NCI-H128 (cell line): ENCODE results near the gene ROBO2.

Experiments
- DNase-seq: peaks from one replicate; lab custom pipeline; 2025; ENCODE audit not compliant: unreplicated experiment; lab: John Stamatoyannopoulos, UW

The ROBO2 gene

GRCh38 chr3:77188210-77188609, 148.3 kb downstream of the ROBO2 start:
- no peak for DNase-seq

GRCh38 chr3:77189258-77189657, 149.4 kb downstream of the ROBO2 start:
- DNase-seq = no peak

DNA sequence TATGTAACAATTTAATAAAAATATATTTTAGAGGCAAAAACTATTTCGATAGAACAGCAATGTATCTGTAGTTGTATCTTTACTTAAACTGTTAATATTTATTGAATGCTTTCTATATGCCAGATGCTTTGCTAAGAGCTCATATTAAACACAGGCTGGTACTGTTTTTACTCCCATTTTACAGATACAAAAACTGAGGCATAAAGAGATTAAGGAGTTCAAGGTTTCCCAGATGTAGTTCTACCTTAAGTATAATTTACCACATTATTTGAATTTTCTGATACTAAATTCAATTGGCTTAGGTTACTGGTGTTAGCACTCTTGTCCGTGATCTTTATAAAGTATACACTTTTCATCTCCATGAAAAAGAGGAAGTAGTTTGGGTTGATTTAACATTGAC, 149.8 kb downstream of the ROBO2 start:
- DNase-seq = no peak

- DNase-seq = no peak
Observed at GRCh38 chr3:77190374-77190773, 150.5 kb downstream of the ROBO2 start.

DNA sequence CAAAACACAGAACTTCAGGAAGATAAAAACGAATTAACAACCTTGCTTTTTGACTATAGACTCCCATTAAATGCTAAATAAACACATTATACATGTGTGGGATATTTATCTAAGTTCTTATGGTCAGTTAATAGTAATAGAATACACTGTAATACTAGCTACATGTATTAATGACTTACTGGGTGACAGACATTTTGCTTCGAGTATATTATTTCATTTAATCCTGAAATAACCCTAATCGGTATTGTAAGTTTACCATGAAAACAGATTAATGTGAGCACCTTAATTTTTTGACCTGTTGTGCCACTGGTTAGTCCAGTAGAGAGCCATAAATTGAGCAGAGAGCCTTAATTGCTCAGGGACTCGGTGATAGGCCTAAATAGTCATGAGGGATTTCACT, 151.1 kb downstream of the ROBO2 start:
- DNase-seq = no peak

DNA sequence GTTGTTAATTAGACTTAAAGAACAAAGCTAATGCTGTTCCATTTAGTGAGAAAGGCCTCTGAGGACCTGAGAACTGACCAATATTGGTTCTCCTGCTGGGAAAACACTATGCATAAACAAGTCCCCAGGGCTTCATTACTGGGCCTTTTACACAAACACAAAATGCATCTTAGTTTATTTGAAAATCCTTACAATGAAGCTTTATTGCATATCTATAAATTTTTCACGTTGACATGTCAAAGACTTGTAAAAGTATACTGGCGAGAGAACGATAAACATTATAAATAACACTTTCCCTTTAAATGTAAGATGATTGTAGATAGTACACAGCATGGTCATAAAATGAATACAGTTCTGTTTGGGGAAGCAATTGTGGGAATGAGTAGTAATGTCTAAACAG, 151.7 kb downstream of the ROBO2 start:
- no peak for DNase-seq

GRCh38 chr3:77195766-77196545, 156.1 kb downstream of the ROBO2 start:
- no peak for DNase-seq

- no peak for DNase-seq
Observed at GRCh38 chr3:77197408-77197807, 157.5 kb downstream of the ROBO2 start.

- DNase-seq = no peak
Observed at GRCh38 chr3:77203851-77204250, 164.0 kb downstream of the ROBO2 start.

DNA sequence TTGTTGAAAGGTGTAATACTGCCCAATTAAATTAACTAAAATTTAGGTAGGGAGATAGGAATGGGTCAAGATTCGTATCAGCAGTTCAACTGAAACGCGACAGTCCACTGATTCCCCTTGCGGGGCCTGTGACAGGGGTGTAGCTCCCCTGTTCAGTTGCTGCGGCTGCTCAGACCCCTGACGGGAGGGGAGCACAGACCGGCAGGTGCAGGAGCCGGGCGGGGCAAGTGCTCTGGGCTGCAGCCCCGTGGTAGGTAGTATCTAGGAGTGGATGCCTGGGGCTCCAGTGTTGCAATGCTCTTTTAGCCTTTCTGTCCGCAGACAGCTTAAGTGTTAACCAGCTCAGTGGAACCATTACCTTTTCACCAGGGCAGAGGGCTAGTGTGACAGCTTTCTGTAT, 164.9 kb downstream of the ROBO2 start:
- no peak for DNase-seq

GRCh38 chr3:77207753-77208152, 167.9 kb downstream of the ROBO2 start:
- no peak for DNase-seq

- DNase-seq = no peak
Observed at GRCh38 chr3:77222701-77223100, 182.8 kb downstream of the ROBO2 start.

DNA sequence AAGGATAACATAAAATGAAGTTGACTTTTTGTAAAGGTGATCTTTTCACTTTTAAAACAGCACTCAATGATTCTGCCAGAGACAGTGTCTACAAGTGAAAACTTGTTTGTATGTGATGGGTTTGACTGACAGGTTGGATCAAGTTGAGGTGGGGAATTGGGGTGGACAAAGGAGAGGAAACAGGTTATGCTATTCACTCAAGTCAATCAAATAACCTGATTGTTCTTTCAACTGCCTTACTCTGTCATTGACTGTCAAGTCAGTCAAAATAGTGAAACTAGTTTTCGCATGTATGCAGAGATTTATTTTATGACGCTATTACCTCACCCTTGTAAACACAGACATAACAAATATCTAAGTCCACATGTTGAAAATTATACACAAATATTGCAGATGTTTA, 187.7 kb downstream of the ROBO2 start:
- DNase-seq = no peak

- DNase-seq = no peak
Observed at GRCh38 chr3:77232557-77232956, 192.7 kb downstream of the ROBO2 start.

DNA sequence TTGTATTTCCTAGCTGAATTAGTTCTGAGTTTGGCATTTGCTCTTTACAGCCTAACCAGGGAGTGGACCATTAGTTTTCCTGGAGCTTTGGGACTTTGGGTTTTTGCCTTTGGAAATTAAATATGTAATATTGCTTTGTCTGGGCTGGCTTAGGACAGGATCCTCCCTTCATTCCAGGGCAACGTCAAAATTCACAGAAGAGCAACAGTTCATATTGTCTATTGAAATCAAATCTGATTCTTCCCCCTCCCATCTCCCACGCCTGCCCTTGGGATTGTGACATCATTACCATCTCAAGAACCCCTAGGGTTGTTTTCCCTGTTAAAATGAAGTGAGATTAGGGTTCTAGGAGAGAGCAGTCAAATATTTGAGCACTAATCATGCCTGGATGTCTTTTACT, 194.1 kb downstream of the ROBO2 start:
- no peak for DNase-seq

DNA sequence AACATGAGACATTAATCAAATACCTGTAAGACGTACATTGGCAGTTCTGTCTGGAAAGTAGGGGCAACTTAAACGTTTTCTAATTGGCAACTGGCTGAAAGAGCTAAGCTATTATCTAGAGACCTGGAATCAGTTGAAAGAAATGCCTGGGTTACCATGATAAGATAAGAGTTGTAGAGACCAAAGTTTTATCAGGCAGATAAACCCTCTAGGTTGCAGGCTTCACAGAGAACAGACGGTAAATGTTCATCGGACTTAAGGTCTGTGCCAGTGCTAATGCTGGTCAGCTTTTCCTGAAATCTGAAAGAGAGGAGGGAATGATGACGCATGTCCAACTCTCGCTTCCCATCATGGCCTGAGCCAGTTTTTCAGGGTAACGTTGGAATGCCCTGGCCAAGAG, 196.2 kb downstream of the ROBO2 start:
- DNase-seq = no peak

GRCh38 chr3:77240072-77240650, 200.3 kb downstream of the ROBO2 start:
- DNase-seq = no peak

- no peak for DNase-seq
Observed at GRCh38 chr3:77242371-77242770, 202.5 kb downstream of the ROBO2 start.

GRCh38 chr3:77244981-77245380, 205.1 kb downstream of the ROBO2 start:
- DNase-seq = no peak

DNA sequence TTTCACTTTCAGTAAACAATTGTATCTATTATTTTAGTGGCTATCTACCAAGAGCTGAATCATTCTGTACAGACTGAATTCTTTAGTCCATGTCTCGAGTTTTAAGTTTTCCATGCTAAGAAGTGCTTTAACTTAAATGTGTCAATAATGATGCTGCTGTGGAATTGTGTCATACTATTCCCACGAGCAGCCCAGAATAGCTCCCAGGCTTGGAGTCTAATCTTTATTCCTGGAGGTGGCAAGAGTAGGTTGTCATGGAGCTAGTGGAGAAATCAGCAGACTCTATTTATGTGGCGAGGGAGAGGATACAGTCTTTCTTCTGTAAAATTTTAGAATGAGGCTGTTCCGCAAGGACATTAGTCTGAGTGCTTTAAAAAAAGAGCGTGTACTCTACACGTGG, 207.2 kb downstream of the ROBO2 start:
- no peak for DNase-seq

DNA sequence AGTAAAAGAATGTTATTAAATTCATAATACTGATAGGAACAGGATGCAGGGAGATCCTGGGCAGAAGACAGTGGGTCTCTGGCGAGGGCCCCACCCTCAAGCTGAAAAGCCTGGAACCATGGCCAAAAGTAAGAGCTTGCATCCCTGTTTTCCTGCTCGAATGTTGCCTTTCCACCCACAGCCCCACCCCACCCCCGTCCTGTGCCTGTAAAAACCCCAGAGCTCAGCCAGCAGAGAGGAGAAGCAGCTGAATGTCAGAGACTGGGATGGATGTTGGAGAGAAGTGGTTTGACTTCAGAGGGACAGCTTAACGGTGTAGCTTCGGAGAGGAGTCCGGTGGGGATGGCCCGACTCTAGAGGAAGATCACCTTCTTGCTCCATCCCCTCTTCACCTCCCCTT, 207.9 kb downstream of the ROBO2 start:
- DNase-seq = no peak

DNA sequence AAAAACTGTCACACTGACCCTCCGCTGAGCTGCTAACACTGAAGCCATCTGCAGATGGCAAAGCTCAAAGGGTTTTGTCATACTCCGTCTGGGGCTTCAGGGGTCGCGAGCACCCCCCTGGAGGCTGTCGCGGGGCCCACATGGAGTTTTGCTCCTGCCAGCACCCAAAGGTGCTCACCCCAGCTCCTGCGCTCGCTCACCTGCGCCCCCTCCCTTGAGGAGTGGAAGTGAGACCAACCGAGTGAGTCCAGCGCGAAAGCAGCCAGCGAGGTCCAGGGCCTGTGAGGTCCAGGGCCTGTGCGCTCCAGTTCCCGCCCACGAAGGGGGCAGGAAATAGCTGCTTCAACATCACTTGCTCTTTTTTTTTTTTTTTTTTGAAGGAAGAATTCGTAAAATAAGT, 208.5 kb downstream of the ROBO2 start:
- DNase-seq = no peak

DNA sequence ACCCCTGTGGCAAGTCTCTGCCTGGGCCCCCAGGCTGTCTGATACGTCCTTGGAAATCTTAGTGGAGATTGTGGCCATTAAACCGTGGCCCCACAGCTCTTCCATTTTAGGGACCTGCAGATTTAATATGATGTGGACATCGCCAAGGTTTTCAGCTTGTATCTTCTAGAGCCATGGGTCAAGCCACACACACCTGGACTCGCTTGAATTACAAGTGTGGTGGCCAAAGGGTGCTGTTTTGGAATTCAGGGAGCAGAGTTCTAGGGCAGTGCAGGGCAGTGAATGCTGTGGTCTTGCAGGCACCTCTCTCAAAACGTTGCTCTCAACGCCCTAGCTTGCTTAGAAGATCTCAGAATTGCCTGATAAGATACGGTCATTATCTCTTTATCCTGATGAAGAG, 211.2 kb downstream of the ROBO2 start:
- no peak for DNase-seq
